Ishikawa (cell line): ENCODE data around the gene MIF.
A peak's percentile ranks its signal among the peaks of the same experiment; 100 is the strongest.

Experiments used
- CEBPB ChIP-seq: IDR thresholded peaks from 2 replicates; pipeline ENCODE4 v1.6.1; 2012
- CREB1 ChIP-seq: IDR thresholded peaks from 2 replicates; pipeline ENCODE4 v1.6.1; 2012; ENCODE audit warnings: low read depth
- EGR1 ChIP-seq: IDR thresholded peaks from 2 replicates; pipeline ENCODE4 v1.6.1; 2012
- EP300 ChIP-seq: IDR thresholded peaks from 2 replicates; pipeline ENCODE4 v1.6.1; 2012; ENCODE audit warnings: borderline replicate concordance
- FOXM1 ChIP-seq: IDR thresholded peaks from 2 replicates; pipeline ENCODE4 v1.6.1; 2012; ENCODE audit warnings: low read depth, borderline replicate concordance
- MAX ChIP-seq: IDR thresholded peaks from 2 replicates; pipeline ENCODE4 v1.6.1; 2012
- NFIC ChIP-seq: IDR thresholded peaks from 2 replicates; pipeline ENCODE4 v1.6.1; 2012
- RAD21 ChIP-seq: IDR thresholded peaks from 2 replicates; pipeline ENCODE4 v1.6.1; 2012; ENCODE audit warnings: low read depth
- REST ChIP-seq: IDR thresholded peaks from 2 replicates; pipeline ENCODE4 v1.6.1; 2012; ENCODE audit warnings: low read depth, mild to moderate bottlenecking
- TAF1 ChIP-seq: IDR thresholded peaks from 2 replicates; pipeline ENCODE4 v1.6.1; 2012; ENCODE audit warnings: low read depth, mild to moderate bottlenecking
- TCF12 ChIP-seq: IDR thresholded peaks from 2 replicates; pipeline ENCODE4 v1.6.1; 2012; ENCODE audit warnings: low read depth
- TEAD4 ChIP-seq: IDR thresholded peaks from 2 replicates; pipeline ENCODE4 v1.6.1; 2012
- YY1 ChIP-seq: IDR thresholded peaks from 2 replicates; pipeline ENCODE4 v1.6.1; 2012; ENCODE audit warnings: low read depth
- ZBTB7A ChIP-seq: IDR thresholded peaks from 2 replicates; pipeline ENCODE4 v1.6.1; 2012; ENCODE audit warnings: low read depth
- TF ChIP-seq, protein P1 (sequence below): IDR thresholded peaks from 2 replicates; pipeline ENCODE4 v1.6.1; 2012

MIF gene

GRCh38 chr22:23847310-23847920, 46.8 kb upstream of the MIF start:
- TF ChIP-seq NFIC (no peak), EGR1 (no peak)
- TF ChIP-seq, protein P1, sequence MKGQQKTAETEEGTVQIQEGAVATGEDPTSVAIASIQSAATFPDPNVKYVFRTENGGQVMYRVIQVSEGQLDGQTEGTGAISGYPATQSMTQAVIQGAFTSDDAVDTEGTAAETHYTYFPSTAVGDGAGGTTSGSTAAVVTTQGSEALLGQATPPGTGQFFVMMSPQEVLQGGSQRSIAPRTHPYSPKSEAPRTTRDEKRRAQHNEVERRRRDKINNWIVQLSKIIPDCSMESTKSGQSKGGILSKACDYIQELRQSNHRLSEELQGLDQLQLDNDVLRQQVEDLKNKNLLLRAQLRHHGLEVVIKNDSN, result no peak

DNA sequence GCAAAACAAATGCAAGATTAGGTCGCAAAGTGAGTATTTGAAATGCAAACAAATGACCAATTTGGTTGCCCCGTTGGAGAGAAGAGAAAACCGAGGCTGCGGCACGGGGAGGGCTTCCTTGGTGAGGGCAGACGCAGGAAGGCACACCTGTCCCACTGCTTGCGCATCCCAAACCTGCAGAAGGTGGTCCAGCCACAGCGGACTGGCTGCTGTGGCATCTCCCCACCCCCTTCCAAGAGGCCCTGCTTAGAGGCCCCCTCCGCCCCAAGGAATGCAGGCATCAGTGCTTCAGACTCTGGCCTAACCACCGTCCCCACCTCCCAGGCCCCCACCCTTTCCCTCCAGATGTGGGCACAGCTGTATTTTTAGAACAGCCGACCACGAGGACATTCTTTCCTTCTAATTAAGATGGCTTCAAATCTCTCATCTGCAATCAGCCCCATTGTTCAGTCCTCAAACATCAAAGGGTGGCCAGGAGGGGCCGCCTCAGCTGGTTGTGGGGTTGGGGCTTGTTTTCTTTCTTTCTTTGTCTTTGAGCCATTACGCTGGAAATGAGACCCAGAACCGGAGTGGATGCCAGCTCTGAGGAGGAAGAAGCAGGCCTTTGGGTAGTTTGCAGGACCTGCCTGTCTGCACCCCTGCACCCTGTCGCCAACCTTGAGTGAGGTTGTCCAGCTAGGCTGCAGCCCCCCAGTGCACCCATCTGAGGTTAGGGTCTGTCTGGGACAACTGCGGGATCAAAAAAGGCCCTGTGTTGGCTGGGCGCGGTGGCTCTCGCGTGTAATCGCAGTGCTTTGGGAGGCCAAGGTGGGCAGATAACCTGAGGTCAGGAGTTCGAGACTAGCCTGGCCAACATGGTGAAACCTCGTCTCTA, 46.0 kb upstream of the MIF start:
- TF ChIP-seq NFIC (no peak), EGR1 (no peak), TCF12 (no peak), RAD21 (no peak), CEBPB (no peak), TAF1 (no peak), FOXM1 (no peak), YY1 (no peak), ZBTB7A (no peak), EP300 (no peak), TEAD4 (no peak), MAX (no peak), CREB1 (no peak), REST (no peak)
- TF ChIP-seq, protein P1, result no peak

- TF ChIP-seq TAF1 (no peak), RAD21 (peak; percentile 95), EGR1 (peak; percentile 45), MAX (0 out of 2 replicates have a peak, but pooled peaks have one; percentile 25)
These were observed 44.9 kb upstream of the MIF start for GRCh38 chr22:23849009-23850006.

DNA sequence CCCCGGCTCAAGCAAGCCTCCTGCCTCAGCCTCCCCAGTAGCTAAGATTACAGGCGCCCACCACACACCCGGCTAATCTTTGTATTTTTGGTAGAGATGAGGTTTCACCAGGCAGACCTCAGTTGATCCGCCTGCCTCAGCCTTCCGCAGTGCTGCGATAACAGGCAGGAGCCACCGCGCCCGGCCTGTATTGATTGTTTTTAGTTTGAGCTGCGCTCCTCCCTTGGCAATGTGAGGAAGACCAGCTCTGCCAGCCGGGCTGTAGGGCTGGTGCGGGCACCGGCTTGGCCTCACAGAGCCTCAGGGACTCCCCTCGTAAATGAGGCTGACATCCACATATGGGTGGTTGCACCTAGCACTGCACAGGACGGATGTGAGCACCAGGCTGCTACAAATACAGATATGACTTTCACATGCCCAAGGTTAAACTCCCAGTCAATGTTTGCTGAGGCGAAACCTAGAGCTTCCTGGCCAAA, 44.0 kb upstream of the MIF start:
- TF ChIP-seq CEBPB, result no peak
- TF ChIP-seq, protein P1, result no peak
- TF ChIP-seq EGR1, result no peak
- TF ChIP-seq EP300, result no peak
- TF ChIP-seq YY1, result no peak
- no peak for TF ChIP-seq TAF1
- TF ChIP-seq ZBTB7A, result no peak

- TF ChIP-seq FOXM1, result no peak
- no peak for TF ChIP-seq TAF1
- no peak for TF ChIP-seq RAD21
- no peak; the same call in 1 of the 2 replicates for TF ChIP-seq ZBTB7A
- TF ChIP-seq REST, result no peak
- TF ChIP-seq TCF12, result no peak
- no peak for TF ChIP-seq NFIC
These were observed 37.2 kb upstream of the MIF start for GRCh38 chr22:23856721-23857605.
